ENCODE results near the gene C9orf43. TPM values are rescaled to one million over a fixed set of nuclear protein-coding genes. Genes with fewer than 3 reads are reported as not detected.
A peak's percentile ranks its signal among the peaks of the same experiment; 100 is the strongest.

C9orf43 gene
- total and polyA plus RNA-seq, 9 of the 15 experiments (the other 6 are each of a cell fraction or from before 2014, with no cell fraction given) = 0.21 to 0.58 (median 0.33) TPM

- TF ChIP-seq XRCC4 (IDR thresholded peaks at IDR 0.05; ENCODE audit: extremely low read depth, insufficient read depth, insufficient read length) (no peak), XRCC3 (IDR thresholded peaks at IDR 0.05) (no peak), ZKSCAN1 (IDR thresholded peaks at IDR 0.05; ENCODE audit: low read depth, low read length) (peak; percentile 73)
- DNase-seq (ENCODE audit: extremely low read depth in 1 of 4, low spot score in 3 of 4) = no peak
- H2AFZ ChIP-seq (ENCODE audit: low read depth, low read length) = no peak overlapping the region
- intact Hi-C loops (cut with micrococcal nuclease) = no loop called here
- ChIA-PET CTCF (ENCODE audit: low intra/inter-chr PET ratio) (no interaction called here), POLR2A (interaction anchor here (0.5 kb wide), 1 partner anchor 383 kb away, joined by 3 read pairs; no protein-coding TSS in a partner anchor)
- 0 out of 2 replicates have a peak, but pooled peaks cover 3% of the 10 kb centered on the region for H4K20me1 ChIP-seq (replicated peaks; ENCODE audit: control insufficient read depth, insufficient read depth, low read length)
- 83% methylated on average over 7 of the region's 9 CpGs for WGBS (ENCODE audit: insufficient coverage, low coverage, missing lambda C conversion rate)
- no peak for FAIRE-seq
- no peaks in the 10 kb centered on the region for H3K79me2 ChIP-seq (ENCODE audit: control insufficient read depth, insufficient read depth, low read length)
- peaks cover 19 to 29% of the 10 kb centered on the region in 2 experiments; a peak in 4 of 5 replicates for H3K4me1 ChIP-seq (replicated peaks in 1 of 2; ENCODE audit: control insufficient read depth in 2 of 2, insufficient read depth in 2 of 2, low read length in 2 of 2)
- ATAC-seq = no peak
- H3K9ac ChIP-seq (ENCODE audit: insufficient read depth in 1 of 2, low read depth in 2 of 2, low read length in 2 of 2) = 0 out of 4 replicates have a peak overlapping the region, but pooled peaks of 1 of the 2 experiments have one; percentile 13
- in situ Hi-C loops (cut with MboI) = no loop called here
- H3K36me3 ChIP-seq (ENCODE audit: control insufficient read depth, insufficient read depth, low read length) = peaks cover 10% of the 10 kb centered on the region; the same call in 1 of the 3 replicates
- H3K9me1 ChIP-seq (ENCODE audit: control insufficient read depth, insufficient read depth, low read length) = no peaks in the 10 kb centered on the region
- no peak overlapping the region for H3K4me3 ChIP-seq
- H3K9me3 ChIP-seq (replicated peaks; ENCODE audit: control insufficient read depth, insufficient read depth, low read depth, low read length) = no peaks in the 10 kb centered on the region
- no TSS peak for BruUV-seq (replicated peaks)
- H3K27me3 ChIP-seq (ENCODE audit: control insufficient read depth in 2 of 2, insufficient read depth in 2 of 2, low read length in 2 of 2) = no peaks in the 10 kb centered on the region
- no peak overlapping the region for H3K4me2 ChIP-seq (ENCODE audit: insufficient read depth, low read length)
- H3K27ac ChIP-seq (ENCODE audit: extremely low read depth, low read depth, low read length) = no peak overlapping the region
Measured at GRCh38 chr9:113395000-113395861, 15.3 kb upstream of the C9orf43 start.

DNA sequence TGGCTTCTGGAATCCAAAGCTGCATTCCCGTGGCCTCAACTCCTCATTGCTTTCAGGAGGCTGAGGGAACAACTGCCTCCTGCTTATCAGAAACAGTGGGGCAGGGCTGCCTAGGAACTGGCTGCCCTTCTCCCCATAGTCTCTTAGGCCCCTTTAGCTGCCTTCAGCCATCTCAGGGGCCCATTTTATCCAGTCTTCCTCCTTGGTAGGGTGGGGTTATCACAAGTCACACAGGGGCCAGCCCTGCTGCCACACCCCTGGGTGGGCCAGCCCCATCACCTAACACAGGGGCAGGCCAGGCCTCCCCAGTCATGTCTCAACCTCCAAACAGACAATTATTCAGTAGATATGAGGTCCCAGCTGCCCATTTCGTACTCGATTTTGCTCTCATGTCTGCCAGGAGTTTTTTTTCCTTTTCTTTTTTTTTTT lies 13.3 kb upstream of the C9orf43 start:
- Histone ChIP-seq H3K9ac (ENCODE audit: insufficient read depth in 1 of 2, low read depth in 2 of 2, low read length in 2 of 2) (peak overlapping the region; percentile 10 to 87; a peak in 2 of 4 replicates), H3K4me1 (replicated peaks in 1 of 2; ENCODE audit: control insufficient read depth in 2 of 2, insufficient read depth in 2 of 2, low read length in 2 of 2) (peaks cover 22 to 45% of the 10 kb centered on the region in 2 experiments; a peak in 4 of 5 replicates), H3K9me1 (ENCODE audit: control insufficient read depth, insufficient read depth, low read length) (no peaks in the 10 kb centered on the region), H3K36me3 (ENCODE audit: control insufficient read depth, insufficient read depth, low read length) (no peaks in the 10 kb centered on the region; the same call in 2 of the 3 replicates), H3K4me3 (no peak overlapping the region), H3K27me3 (ENCODE audit: control insufficient read depth in 2 of 2, insufficient read depth in 2 of 2, low read length in 2 of 2) (no peaks in the 10 kb centered on the region), H3K79me2 (ENCODE audit: control insufficient read depth, insufficient read depth, low read length) (no peaks in the 10 kb centered on the region), H4K20me1 (replicated peaks; ENCODE audit: control insufficient read depth, insufficient read depth, low read length) (0 out of 2 replicates have a peak, but pooled peaks cover 3% of the 10 kb centered on the region), H3K4me2 (ENCODE audit: insufficient read depth, low read length) (peak overlapping the region; percentile 64), H3K9me3 (replicated peaks; ENCODE audit: control insufficient read depth, insufficient read depth, low read depth, low read length) (no peaks in the 10 kb centered on the region), H3K27ac (ENCODE audit: extremely low read depth, low read depth, low read length) (peak overlapping the region; percentile 20; the same call in 2 of the 3 replicates), H2AFZ (ENCODE audit: low read depth, low read length) (peak overlapping the region; percentile 26; the same call in 1 of the 2 replicates)
- peak; percentile 7 for ATAC-seq
- ChIA-PET CTCF (ENCODE audit: low intra/inter-chr PET ratio) (interaction anchor here (0.7 kb wide), 1 partner anchor 77 kb away, joined by 3 read pairs; no protein-coding TSS in a partner anchor), POLR2A (interaction anchor here (0.8 to 2.0 kb wide), 2 partner anchors 11 to 267 kb away, joined by 3 to 4 read pairs; no protein-coding TSS in a partner anchor)
- intact Hi-C loops (cut with micrococcal nuclease) = no loop called here
- in situ Hi-C loops (cut with MboI) = no loop called here
- DNase-seq (ENCODE audit: extremely low read depth in 1 of 4, low spot score in 3 of 4) = peak; percentile 56 to 85 (median 68)
- 10% methylated on average over 3 of the region's 3 CpGs for WGBS (ENCODE audit: insufficient coverage, low coverage, missing lambda C conversion rate)
- FAIRE-seq = no peak
- no TSS peak for BruUV-seq (replicated peaks)
- TF ChIP-seq NCOR1 (IDR thresholded peaks at IDR 0.05) = peak; percentile 57; the same call in 1 of the 2 replicates
- TF ChIP-seq, protein P1, sequence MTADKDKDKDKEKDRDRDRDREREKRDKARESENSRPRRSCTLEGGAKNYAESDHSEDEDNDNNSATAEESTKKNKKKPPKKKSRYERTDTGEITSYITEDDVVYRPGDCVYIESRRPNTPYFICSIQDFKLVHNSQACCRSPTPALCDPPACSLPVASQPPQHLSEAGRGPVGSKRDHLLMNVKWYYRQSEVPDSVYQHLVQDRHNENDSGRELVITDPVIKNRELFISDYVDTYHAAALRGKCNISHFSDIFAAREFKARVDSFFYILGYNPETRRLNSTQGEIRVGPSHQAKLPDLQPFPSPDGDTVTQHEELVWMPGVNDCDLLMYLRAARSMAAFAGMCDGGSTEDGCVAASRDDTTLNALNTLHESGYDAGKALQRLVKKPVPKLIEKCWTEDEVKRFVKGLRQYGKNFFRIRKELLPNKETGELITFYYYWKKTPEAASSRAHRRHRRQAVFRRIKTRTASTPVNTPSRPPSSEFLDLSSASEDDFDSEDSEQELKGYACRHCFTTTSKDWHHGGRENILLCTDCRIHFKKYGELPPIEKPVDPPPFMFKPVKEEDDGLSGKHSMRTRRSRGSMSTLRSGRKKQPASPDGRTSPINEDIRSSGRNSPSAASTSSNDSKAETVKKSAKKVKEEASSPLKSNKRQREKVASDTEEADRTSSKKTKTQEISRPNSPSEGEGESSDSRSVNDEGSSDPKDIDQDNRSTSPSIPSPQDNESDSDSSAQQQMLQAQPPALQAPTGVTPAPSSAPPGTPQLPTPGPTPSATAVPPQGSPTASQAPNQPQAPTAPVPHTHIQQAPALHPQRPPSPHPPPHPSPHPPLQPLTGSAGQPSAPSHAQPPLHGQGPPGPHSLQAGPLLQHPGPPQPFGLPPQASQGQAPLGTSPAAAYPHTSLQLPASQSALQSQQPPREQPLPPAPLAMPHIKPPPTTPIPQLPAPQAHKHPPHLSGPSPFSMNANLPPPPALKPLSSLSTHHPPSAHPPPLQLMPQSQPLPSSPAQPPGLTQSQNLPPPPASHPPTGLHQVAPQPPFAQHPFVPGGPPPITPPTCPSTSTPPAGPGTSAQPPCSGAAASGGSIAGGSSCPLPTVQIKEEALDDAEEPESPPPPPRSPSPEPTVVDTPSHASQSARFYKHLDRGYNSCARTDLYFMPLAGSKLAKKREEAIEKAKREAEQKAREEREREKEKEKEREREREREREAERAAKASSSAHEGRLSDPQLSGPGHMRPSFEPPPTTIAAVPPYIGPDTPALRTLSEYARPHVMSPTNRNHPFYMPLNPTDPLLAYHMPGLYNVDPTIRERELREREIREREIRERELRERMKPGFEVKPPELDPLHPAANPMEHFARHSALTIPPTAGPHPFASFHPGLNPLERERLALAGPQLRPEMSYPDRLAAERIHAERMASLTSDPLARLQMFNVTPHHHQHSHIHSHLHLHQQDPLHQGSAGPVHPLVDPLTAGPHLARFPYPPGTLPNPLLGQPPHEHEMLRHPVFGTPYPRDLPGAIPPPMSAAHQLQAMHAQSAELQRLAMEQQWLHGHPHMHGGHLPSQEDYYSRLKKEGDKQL (CRISPR knock-in tag; IDR thresholded peaks at IDR 0.05; ENCODE audit: borderline replicate concordance) = no peak
- TF ChIP-seq TGIF2 (CRISPR knock-in tag; IDR thresholded peaks at IDR 0.05) = no peak
- peak; percentile 16; the same call in 1 of the 2 replicates for TF ChIP-seq TAL1 (IDR thresholded peaks at IDR 0.05)
- TF ChIP-seq POLR2A (conservative IDR thresholded peaks at IDR 0.05) = no peak
- TF ChIP-seq ARID1B (IDR thresholded peaks at IDR 0.05) = peak; percentile 14; the same call in 1 of the 2 replicates
- TF ChIP-seq CBFA2T3 (IDR thresholded peaks at IDR 0.05) = peak; percentile 76
